PFSK-1 (cell line): ENCODE data around the gene DAO.

Experiments
- FOXP2 ChIP-seq: optimal IDR thresholded peaks from 2 replicates; pipeline ENCODE3; 2011; ENCODE audit warnings: borderline replicate concordance, control low read depth, inconsistent platforms; ENCODE audit not compliant: insufficient read depth; ENCODE audit errors: extremely low read length, extremely low read depth
- POLR2AphosphoS5 ChIP-seq: IDR thresholded peaks from 2 replicates; pipeline ENCODE4 v1.6.1; 2012; ENCODE audit warnings: low read depth, mild to moderate bottlenecking, control low read depth, low read length, moderate library complexity
- REST ChIP-seq, 2 experiments: IDR thresholded peaks; 2 replicates each; pipeline versions ENCODE4 v1.6.1 to v1.8.0; 2011 to 2012; ENCODE audit warnings: low read depth in 2 of 2, low read length in 2 of 2, control low read depth in 1 of 2, inconsistent platforms in 1 of 2, mild to moderate bottlenecking in 1 of 2, moderate library complexity in 1 of 2; ENCODE audit not compliant: insufficient read depth in 1 of 2
- SIN3A ChIP-seq: IDR thresholded peaks from 2 replicates; pipeline ENCODE4 v1.6.1; 2012; ENCODE audit warnings: mild to moderate bottlenecking, low read length, moderate library complexity, borderline replicate concordance; ENCODE audit not compliant: insufficient read depth
- TAF1 ChIP-seq: IDR thresholded peaks from 2 replicates; pipeline ENCODE4 v1.6.1; 2012; ENCODE audit warnings: low read length, control low read depth, borderline replicate concordance; ENCODE audit not compliant: insufficient read depth

Gene DAO

DNA sequence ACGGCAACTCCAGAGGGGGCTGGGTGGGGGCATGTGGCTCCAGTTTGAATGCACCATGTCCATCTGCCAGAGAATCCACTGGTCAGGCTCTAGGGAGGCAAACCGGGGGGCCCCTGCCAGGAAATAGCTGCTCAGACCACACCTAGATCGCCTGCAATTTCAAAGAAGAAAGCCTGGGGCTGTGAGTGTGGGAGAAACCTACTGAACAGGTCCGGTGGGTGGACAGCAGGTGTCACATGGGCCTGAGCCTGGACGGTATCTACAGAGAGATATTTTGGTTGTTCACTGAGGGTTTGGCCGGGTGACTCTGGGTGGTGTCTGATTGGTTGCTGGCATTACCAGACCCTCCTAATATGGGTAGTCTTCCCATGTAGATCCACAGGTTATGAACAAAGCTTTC is 32.0 kb downstream of the DAO start:
- no peak for TF ChIP-seq POLR2AphosphoS5
- no peak for TF ChIP-seq TAF1
- TF ChIP-seq REST (IDR thresholded peaks at IDR 0.05; ENCODE audit: insufficient read depth in 1 of 2, low read depth in 2 of 2, low read length in 2 of 2), result no peak
- no peak for TF ChIP-seq FOXP2
- TF ChIP-seq SIN3A, result no peak

GRCh38 chr12:108912361-108912760 is 32.5 kb downstream of the DAO start:
- TF ChIP-seq REST (IDR thresholded peaks at IDR 0.05; ENCODE audit: insufficient read depth in 1 of 2, low read depth in 2 of 2, low read length in 2 of 2) (no peak), TAF1 (no peak), SIN3A (no peak), FOXP2 (no peak), POLR2AphosphoS5 (no peak)

DNA sequence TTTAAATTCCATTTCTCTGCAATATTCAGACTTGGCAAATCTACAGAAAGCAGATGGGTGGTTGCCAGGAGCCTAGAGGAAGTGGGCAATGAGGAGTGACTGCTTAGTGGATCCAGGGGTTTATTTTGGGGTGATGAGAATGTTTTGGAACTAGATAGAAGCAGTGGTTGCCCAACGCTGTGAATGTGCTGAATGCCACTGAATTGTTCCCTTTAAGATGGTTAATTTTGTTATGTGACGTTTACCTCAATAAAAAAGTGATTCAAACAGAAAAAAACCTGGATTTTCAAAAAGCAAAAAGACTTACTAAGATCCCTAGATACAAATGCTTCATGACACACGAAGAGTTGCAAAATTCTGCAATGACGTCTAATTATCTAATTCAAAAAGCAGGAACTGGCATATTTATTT is 34.2 kb downstream of the DAO start:
- no peak for TF ChIP-seq REST (IDR thresholded peaks at IDR 0.05; ENCODE audit: insufficient read depth in 1 of 2, low read depth in 2 of 2, low read length in 2 of 2)
- TF ChIP-seq SIN3A, result no peak
- TF ChIP-seq FOXP2, result no peak
- no peak for TF ChIP-seq TAF1
- TF ChIP-seq POLR2AphosphoS5, result no peak

- TF ChIP-seq TAF1 (no peak), SIN3A (no peak), POLR2AphosphoS5 (no peak), FOXP2 (no peak), REST (IDR thresholded peaks at IDR 0.05; ENCODE audit: insufficient read depth in 1 of 2, low read depth in 2 of 2, low read length in 2 of 2) (no peak)
Measured at GRCh38 chr12:108915632-108916133, 35.8 kb downstream of the DAO start.

- no peak for TF ChIP-seq TAF1
- no peak for TF ChIP-seq SIN3A
Measured at GRCh38 chr12:108916336-108916735, 36.4 kb downstream of the DAO start.
